Neural progenitor cell (in vitro differentiated cells): ENCODE data around the gene RGMA.
"Not testable (repeated sequence)": the region's sequence is repeated elsewhere in the genome, so short reads cannot be mapped to it uniquely, and the experiment has no call there.

ENCODE experiments used
- CTCF ChIP-seq: fragments of 200-600 bp; sonication (generic); IDR thresholded peaks from 2 replicates; pipeline ENCODE4 v1.5.1; 2017; ENCODE audit warnings: antibody characterized with exemption, mild to moderate bottlenecking
- EZH2 ChIP-seq: fragments of 200-600 bp; sonication (generic); IDR thresholded peaks from 2 replicates; pipeline ENCODE4 v1.6.1; 2017; ENCODE audit warnings: antibody characterized with exemption, mild to moderate bottlenecking, moderate library complexity
- EZH2phosphoT487 ChIP-seq: fragments of 200-600 bp; sonication (generic); IDR thresholded peaks from 2 replicates; pipeline ENCODE4 v1.6.1; 2017; ENCODE audit warnings: antibody characterized with exemption

GRCh38 chr15:93032515-93033206 lies 56.4 kb downstream of the RGMA start:
- TF ChIP-seq CTCF, EZH2, EZH2phosphoT487: not testable (repeated sequence)
